ENCODE data around the gene ARHGAP26. TPM values are rescaled to one million over a fixed set of nuclear protein-coding genes. Genes with fewer than 3 reads are reported as not detected.
A peak's percentile ranks its signal among the peaks of the same experiment; 100 is the strongest.

Gene ARHGAP26
- total RNA-seq, 1 donor from 2014 or later, result 71.6 TPM

DNA sequence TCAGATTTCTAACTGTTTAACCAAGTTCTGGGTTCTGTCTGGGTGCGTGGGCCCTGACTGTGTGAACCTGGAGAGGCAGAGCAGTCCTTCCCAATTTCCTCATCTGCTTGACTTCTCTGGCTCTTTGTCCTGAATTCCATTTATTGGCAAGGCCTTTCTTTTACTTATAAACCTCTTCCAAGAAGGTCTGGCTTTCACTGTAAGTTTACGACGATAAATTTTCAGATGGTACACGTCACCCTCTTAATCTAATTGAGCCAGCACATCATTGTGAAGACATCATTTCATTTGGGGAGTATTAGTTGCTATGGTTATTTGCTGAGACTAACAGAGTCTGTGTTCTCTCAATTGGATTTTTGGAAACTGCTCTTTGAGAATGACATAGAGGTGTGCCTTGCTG lies 92.4 kb downstream of the ARHGAP26 start:
- ATAC-seq, result peak; percentile 74
- DNase-seq (ENCODE audit: low spot score), result no peak
- intact Hi-C loops (cut with DNase I), result loop anchor here (5.0 kb wide), 1 partner anchor 730 kb away; no protein-coding TSS in a partner anchor

- intact Hi-C loops (cut with DNase I), result loop anchor here (5.0 kb wide), 1 partner anchor 732 kb away; no protein-coding TSS in a partner anchor
- ATAC-seq (no peak), DNase-seq (ENCODE audit: low spot score) (no peak)
These were observed 93.7 kb downstream of the ARHGAP26 start for GRCh38 chr5:142863856-142864255.

DNA sequence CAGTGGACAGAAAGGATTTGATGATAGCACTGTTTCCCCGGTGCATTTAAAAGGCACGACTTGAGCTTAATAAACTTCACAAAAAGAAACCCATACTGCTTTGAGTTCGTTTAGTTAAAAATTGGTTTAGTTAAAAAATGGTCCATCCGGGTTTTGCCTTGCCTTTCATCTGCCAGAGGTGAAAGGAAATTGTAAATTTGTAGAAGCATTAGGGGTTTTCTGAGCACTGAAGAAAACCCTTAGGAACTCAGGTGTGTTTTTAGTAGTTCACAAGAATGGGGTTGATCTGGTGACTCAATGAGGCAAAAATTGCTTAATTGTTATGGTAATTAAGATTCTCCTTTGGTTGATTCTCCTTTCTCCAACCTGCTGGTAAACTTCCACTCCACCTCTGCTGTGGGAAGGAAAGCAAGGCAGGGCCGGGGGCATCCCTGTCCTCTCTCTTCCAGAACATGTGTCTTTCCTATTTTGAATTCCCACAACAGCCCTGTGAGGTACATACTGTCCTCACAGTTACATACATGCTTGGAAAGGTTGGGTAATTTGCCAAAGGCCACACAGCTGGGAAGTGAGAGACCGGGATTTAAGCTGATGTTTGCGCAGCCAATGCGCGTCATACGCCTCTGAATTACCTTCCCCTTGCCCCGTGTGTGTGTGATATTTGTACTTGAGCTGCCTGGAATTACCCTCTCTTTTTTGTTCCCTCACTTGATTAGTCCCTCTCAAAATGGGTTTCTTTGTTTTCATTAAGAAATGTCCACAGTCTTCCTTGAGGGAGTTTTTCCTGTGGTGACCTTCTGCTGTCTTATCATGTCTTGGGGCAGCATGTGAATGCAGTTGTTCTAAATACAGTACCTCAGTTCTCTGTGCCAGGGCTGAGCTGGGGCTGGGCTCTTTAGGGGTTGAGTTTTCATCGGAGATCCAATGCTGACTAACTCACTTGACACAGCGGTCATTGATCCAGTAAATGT lies 94.4 kb downstream of the ARHGAP26 start:
- intact Hi-C loops (cut with DNase I), result loop anchor here (5.0 kb wide), 1 partner anchor 732 kb away; no protein-coding TSS in a partner anchor
- DNase-seq (ENCODE audit: low spot score), result no peak
- peak; percentile 68 for ATAC-seq

- ATAC-seq (no peak), DNase-seq (ENCODE audit: low spot score) (no peak)
- intact Hi-C loops (cut with DNase I), result no loop called here
These were observed 95.5 kb downstream of the ARHGAP26 start for GRCh38 chr5:142865631-142866030.

GRCh38 chr5:142866563-142867275 lies 96.5 kb downstream of the ARHGAP26 start:
- intact Hi-C loops (cut with DNase I), result no loop called here
- ATAC-seq, result peak; percentile 50
- DNase-seq (ENCODE audit: low spot score), result no peak

DNA sequence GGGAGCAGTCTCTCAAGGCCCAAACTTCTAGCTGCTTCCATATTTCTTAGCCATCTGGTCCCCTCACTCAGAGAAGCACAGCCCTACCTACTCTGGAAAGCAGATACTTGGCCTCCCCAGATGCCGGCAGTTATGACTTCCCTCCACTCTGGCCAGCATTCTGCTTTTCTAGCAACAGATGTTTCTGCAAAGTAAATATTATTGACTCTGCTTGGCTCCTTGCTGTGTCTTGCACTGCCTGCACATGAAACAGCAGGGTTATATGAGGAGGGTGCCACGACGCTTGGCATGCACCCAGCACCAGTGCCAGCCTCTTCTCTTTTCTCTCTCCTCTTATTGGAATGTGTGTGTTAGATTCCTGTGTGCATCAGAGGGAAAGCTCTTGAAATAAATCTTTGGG lies 99.7 kb downstream of the ARHGAP26 start:
- DNase-seq (ENCODE audit: low spot score) (no peak), ATAC-seq (peak; percentile 48)
- intact Hi-C loops (cut with DNase I), result no loop called here

- ATAC-seq (no peak), DNase-seq (ENCODE audit: low spot score) (no peak)
- intact Hi-C loops (cut with DNase I), result no loop called here
These were observed 100.6 kb downstream of the ARHGAP26 start for GRCh38 chr5:142870532-142871362.

- intact Hi-C loops (cut with DNase I), result no loop called here
- ATAC-seq (peak; percentile 67), DNase-seq (ENCODE audit: low spot score) (no peak)
These were observed 101.4 kb downstream of the ARHGAP26 start for GRCh38 chr5:142871363-142872193.

GRCh38 chr5:142872217-142872616 lies 102.0 kb downstream of the ARHGAP26 start:
- ATAC-seq, result no peak
- DNase-seq (ENCODE audit: low spot score), result no peak
- intact Hi-C loops (cut with DNase I), result no loop called here

- DNase-seq (ENCODE audit: low spot score) (no peak), ATAC-seq (no peak)
- intact Hi-C loops (cut with DNase I), result no loop called here
These were observed 102.6 kb downstream of the ARHGAP26 start for GRCh38 chr5:142872795-142873194.

DNA sequence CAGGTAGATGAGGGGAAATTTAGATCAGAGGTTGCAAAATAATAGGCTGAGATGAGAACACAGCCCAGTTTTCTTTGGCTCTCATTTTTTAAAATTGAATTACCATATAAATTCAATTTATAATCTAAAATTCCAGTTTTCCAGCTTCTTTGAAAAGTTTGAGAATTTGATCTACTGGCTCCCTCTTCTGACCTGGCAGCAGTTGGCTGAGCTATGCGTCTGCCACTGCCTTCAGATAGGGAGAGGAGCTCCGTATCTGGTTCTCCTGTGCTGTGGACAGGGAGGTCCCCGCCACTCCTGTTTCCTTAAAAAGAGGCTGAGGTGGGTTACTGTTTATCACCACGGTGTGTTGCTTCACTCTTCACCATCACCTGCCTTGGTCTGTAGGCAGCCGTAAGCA lies 103.7 kb downstream of the ARHGAP26 start:
- DNase-seq (ENCODE audit: low spot score) (no peak), ATAC-seq (no peak)
- intact Hi-C loops (cut with DNase I), result no loop called here

DNA sequence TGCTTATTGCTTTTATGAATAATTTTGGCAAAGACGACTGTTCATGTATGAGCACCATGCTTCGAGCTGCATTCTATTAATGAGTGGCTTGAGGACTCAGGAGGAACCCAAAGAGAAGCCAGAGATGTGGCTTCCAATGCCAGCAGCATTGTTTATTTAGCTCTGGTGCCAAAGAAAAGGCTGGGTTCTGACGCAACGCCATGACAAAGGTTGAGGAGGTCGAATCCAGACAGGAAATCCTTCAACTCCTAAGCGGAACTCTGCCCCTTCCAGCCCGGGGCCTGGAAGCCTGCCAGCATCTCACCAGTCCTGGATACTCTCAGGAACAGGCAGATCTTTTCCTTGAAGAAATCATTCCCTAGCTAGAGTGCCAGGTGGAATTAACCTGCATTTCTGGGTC lies 104.4 kb downstream of the ARHGAP26 start:
- intact Hi-C loops (cut with DNase I), result no loop called here
- DNase-seq (ENCODE audit: low spot score) (peak; percentile 86), ATAC-seq (peak; percentile 66)

DNA sequence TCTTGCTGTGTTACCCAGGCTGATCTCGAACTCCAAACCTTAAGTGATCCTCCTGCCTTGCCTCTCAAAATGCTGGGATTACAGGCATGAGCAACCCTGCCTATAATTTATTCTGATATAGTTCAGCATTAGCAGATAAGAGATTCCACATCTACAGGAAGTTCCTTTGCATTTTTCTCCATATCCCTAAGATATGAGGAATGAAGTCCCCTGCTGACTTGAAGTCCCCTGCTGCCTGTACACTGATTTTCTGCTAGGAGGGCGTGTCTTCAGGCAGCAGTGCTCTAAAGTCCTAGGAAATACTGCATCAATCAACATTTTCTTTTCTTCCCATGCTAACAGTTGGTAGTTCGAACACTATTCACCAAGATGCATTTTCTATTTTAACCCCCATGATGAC lies 105.8 kb downstream of the ARHGAP26 start:
- ATAC-seq (no peak), DNase-seq (ENCODE audit: low spot score) (no peak)
- intact Hi-C loops (cut with DNase I), result loop anchor here (5.0 kb wide), 1 partner anchor 104 kb away; the partner anchor contains the start of gene ARHGAP26

GRCh38 chr5:142876817-142877216 lies 106.6 kb downstream of the ARHGAP26 start:
- intact Hi-C loops (cut with DNase I), result loop anchor here (5.0 kb wide), 1 partner anchor 105 kb away; the partner anchor contains the start of gene ARHGAP26
- ATAC-seq, result peak; percentile 18
- DNase-seq (ENCODE audit: low spot score), result no peak

DNA sequence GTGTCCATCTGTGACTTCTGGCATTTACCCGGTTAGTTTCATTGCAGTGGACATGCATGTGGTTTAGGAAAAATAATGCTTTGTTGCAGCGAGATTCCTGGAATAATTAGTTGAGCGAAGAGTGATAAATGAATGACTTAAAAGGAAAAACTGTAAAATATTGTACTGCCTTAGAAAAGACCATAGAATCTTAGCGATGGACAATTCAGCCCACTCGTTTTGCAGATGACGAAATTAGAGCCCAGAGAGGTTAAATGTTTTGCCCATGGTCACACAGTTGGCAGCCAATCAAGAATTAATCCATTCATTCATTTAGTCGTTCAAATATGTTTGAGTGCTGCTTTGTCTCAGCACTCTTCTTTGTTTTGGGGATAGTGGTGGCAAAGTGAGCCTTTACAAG lies 107.9 kb downstream of the ARHGAP26 start:
- ATAC-seq (no peak), DNase-seq (ENCODE audit: low spot score) (no peak)
- intact Hi-C loops (cut with DNase I), result loop anchor here (5.0 kb wide), 1 partner anchor 106 kb away; the partner anchor contains the start of gene ARHGAP26

DNA sequence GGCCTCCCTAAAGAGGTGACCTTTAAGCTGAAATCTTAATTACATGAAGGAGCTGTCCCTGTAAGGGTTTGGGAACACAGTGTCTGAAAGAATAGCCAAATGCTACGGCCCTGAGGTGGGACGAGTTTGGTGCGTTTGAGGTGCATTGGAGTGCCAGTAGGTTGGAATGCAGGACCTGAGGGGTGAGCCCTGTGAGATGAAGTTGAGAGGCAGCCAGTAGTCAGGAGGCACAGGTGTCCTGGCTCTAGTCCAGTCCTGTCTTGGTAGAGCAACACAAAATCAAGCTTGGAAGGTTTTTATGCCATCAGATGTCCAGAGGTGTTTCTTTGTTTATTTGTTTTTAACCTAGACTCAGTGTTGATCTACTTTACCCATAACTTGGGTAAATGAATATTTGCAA lies 108.5 kb downstream of the ARHGAP26 start:
- intact Hi-C loops (cut with DNase I), result loop anchor here (5.0 kb wide), 1 partner anchor 106 kb away; the partner anchor contains the start of gene ARHGAP26
- ATAC-seq, result no peak
- DNase-seq (ENCODE audit: low spot score), result no peak

GRCh38 chr5:142881076-142881783 lies 111.1 kb downstream of the ARHGAP26 start:
- ATAC-seq (peak; percentile 55), DNase-seq (ENCODE audit: low spot score) (no peak)
- intact Hi-C loops (cut with DNase I), result loop anchor here (5.0 kb wide), 1 partner anchor 164 kb away; no protein-coding TSS in a partner anchor
